NCI-H82 treated with DMSO at 0.1 percent for 48 hours (cell line): ENCODE results near the gene CHERP.
"Not testable (repeated sequence)": the region's sequence is repeated elsewhere in the genome, so short reads cannot be mapped to it uniquely, and the experiment has no call there.

Source experiments
- DNase-seq: peaks from one replicate; lab custom pipeline; 2025; ENCODE audit not compliant: unreplicated experiment; lab: John Stamatoyannopoulos, UW

CHERP gene

GRCh38 chr19:16544473-16545231 is 2.4 kb upstream of the CHERP start:
- DNase-seq = no peak

- DNase-seq = not testable (repeated sequence)
Observed at GRCh38 chr19:16543734-16544133, 1.5 kb upstream of the CHERP start.

GRCh38 chr19:16542910-16543472 is 754 bp upstream of the CHERP start:
- peak; percentile 26 for DNase-seq

DNA sequence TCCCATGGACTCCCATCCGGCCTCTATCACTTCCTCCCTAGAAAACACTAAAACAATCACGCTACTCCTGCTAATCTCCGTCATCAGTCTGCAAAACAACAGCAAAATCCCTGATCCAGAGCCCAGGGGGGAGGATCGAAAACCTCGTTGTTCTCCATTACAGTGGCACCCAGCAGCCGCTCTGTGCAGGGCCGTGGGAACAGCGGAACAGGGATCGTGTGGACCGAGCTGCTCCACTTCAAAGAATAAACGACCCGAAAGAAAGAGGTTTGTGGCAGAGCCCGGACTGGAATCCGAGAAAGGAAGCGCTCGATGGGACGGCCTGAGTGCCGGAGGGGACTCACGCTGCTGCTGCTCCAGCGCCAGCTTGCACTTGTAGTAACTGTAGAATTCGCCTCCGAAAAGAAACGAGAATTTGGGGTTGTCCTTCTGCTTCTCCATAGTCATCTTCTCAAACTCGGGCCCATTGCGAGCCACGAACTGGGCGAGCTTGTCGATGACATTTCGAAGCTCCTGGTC is 652 bp downstream of the CHERP start:
- DNase-seq = no peak

DNA sequence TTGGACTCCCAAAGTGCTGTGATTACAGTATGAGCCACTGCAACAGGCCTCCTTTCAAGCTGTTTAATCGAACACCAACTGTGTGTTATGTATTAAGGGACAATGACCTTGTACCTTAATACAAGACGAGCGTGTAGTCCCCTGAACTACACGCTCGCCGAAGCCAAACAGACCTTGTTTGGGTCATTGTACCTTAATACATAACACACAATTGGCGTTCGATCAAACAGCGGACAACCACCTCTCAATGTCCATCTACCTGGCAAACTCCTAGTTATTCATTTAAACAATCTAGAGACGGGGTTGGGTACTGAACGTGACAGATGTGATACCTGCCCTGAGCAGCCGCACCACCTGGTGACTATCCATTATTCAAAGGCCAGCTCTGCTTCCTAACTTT is 1.3 kb downstream of the CHERP start:
- DNase-seq = no peak

GRCh38 chr19:16537111-16537510 is 5.1 kb downstream of the CHERP start:
- no peak for DNase-seq

DNA sequence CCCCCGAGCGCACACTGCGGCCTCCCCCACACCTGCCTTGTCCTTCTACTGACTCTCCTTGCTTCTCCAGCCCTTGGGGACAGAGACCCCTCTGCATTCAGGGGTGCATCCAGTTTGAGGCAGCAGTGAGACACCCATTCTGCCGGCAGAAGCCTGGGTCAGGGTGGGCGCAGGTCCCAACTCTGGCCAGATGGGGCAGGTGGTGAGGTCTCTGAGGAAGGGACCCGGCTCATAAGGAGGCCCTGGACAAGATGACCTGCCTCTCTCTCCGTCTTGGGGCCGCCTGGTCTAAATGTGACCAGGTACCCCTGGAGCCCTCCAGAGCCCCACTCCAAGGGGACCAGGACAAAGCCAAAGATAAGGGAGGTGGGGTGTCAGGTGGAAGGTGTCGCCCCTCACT is 6.1 kb downstream of the CHERP start:
- no peak for DNase-seq

GRCh38 chr19:16535381-16535780 is 6.9 kb downstream of the CHERP start:
- DNase-seq = no peak

DNA sequence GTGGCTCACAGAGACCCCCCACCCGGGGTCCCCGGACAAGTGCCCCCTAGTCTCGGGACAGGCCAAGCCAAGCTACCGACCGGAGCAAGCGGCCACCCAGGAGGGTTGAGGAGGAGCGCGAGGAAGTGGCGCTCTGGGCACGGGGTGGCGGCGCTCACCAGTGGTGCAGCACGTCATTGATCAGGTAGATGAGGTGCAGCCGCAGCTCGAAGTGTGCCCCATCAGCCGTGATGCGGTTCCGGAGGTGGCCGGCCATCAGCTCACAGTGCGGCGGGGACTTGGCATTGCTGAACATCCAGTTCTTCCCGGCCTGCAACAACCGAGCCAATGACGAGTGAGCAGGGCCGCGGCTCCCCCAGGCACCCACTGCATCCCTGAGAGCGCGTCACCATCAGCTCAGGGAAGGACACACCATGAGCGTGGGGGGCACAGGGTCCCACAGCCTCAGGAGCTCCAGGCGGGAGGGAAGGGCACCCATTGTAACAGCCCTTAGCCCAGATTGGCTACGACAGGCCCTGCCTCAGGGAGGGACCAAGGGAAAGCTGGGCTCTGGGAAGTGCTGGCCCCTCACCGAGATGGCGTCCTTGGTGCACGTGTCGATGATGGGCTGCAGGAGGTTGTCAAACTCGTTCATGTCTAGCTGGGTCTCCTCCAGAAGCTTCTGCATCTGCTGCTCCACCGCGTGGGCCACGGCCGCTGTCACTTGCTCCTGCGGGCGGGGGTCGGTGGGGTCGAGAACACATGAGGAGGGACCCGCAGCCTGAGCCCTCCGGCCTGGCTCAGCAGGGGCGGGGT is 9.6 kb downstream of the CHERP start:
- no peak for DNase-seq

- no peak for DNase-seq
Observed at GRCh38 chr19:16531380-16531669, 10.9 kb downstream of the CHERP start.

DNA sequence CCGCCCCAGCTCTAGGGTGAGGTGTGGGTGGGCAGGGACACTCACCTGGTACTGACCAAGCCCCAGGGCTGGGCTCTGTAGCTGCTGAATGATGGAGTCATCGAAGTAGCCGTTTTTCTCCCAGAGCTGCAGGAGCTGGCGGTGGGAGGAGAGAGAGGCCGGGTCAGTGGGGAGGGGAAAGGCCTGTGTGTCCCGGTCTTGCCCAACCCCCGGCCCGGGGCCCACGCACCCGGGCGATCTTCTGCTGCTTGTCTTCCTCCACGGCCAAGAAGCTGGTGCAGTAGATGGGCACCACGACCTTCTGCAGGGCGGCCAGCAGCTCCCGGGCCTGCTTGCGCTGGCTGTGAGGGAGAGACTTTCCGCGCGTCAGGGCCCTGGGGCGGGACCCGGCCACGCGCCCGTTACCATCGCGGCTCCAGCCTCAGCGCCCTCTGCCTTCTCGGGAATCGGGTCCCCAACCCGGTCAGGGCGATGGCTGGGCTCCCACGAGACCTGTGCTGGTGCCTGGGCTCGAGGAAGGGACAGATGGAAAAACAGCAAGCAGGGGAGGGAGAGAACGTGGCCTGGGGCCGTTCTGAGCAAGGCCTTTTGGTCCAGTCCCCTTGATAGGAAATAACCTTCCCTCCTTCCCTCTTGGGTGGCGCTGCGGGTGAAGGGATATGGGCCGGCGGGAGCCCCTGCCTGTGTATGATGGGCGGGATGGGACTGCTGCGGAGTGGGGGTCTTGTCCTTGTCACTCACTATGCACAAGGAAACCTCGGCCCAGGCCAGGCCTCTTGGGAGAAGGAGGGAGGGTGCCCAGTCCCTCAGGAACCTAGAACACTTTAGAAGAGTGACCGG is 11.5 kb downstream of the CHERP start:
- DNase-seq = no peak

- DNase-seq = no peak
Observed at GRCh38 chr19:16529466-16530144, 12.6 kb downstream of the CHERP start.

GRCh38 chr19:16527971-16528521 is 14.2 kb downstream of the CHERP start:
- DNase-seq = no peak

GRCh38 chr19:16527334-16527935 is 14.8 kb downstream of the CHERP start:
- DNase-seq = no peak

- no peak for DNase-seq
Observed at GRCh38 chr19:16525751-16526481, 16.3 kb downstream of the CHERP start.

DNA sequence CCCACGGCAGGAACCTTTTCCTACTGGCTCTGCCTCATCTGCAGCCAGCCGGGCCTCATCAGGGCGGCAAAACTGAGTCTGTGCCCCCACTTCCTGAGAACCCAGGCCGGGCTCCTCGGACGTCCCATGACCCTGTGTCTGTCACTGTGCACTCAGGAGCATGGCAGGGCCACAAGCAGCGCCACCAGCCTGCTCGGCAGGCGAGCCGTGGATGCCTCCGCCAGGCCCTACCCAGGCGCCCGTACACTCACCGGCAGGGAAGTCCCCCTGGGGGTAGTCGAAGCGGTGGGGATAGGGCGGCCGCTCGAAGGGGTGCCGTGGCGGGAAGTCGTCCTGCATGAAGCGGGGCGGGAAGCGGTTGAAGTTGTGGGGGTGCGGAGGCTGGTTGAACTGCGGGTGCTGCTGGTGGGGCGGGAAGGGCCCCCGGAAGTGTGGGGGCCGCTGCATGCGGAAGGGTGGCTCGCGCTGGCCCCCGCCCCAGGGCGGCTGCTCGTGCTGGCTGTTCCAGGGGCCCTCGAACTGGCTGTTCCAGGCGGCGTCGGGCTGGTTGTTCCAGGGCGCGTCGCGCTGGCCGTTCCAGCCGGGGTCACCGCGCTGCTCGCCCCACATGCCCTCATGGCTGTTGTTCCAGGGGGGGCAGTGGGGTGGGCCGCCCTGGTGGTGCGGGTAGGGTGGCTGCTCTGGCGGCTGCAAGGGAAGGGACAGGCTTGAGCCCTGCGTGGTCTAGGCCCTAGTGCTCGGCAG is 17.1 kb downstream of the CHERP start:
- no peak for DNase-seq

- DNase-seq = no peak
Observed at GRCh38 chr19:16522559-16523377, 19.5 kb downstream of the CHERP start.
